HEK293 (cell line): ENCODE data around the gene APOB.

ENCODE experiments used
- CTCF ChIA-PET: fragments of 350-600 bp; formaldehyde crosslinking; extraction: SDS; loops from one replicate; lab custom pipeline; 2021; ENCODE audit warnings: antibody characterized with exemption; lab: Yijun Ruan, JAX
- POLR2A ChIA-PET: fragments of 300-600 bp; formaldehyde crosslinking; extraction: SDS; loops from one replicate; lab custom pipeline; 2020; ENCODE audit warnings: antibody characterized with exemption, inconsistent platforms; lab: Yijun Ruan, JAX
- H3K27ac ChIP-seq: fragments of 200-500 bp; sonication (Bioruptor generic); 2 replicates; pipeline ENCODE4 v1.5.1; 2014; ENCODE audit warnings: low read depth, low read length, control low read depth, inconsistent platforms; ENCODE audit errors: extremely low read depth
- H3K36me3 ChIP-seq, 2 experiments: fragments of 200-500 bp in 1 of 2; sonication (Bioruptor generic) in 1 of 2; 1 replicate in 1 of 2; 2 replicates in 1 of 2; pipeline ENCODE4 v1.5.1; 2014 to 2017; ENCODE audit warnings: inconsistent platforms in 2 of 2, low read length in 2 of 2; ENCODE audit not compliant: control insufficient read depth in 2 of 2, insufficient read depth in 1 of 2
- H3K4me1 ChIP-seq: fragments of 200-500 bp; sonication (Bioruptor generic); 2 replicates; pipeline ENCODE4 v1.5.1; 2014; ENCODE audit warnings: mild to moderate bottlenecking, low read length, inconsistent platforms; ENCODE audit not compliant: control insufficient read depth, insufficient read depth
- H3K4me3 ChIP-seq: 2 replicates; pipeline ENCODE4 v1.5.1; 2011; ENCODE audit warnings: low read depth, mild to moderate bottlenecking, control low read depth, low read length, moderate library complexity
- H3K9me3 ChIP-seq: fragments of 200-500 bp; sonication (Bioruptor generic); 2 replicates; pipeline ENCODE4 v1.5.1; 2014; ENCODE audit warnings: low read depth, low read length, inconsistent platforms; ENCODE audit not compliant: control insufficient read depth, insufficient read depth
- BCL11A ChIP-seq: fragments of 450-650 bp; formaldehyde crosslinking; IDR thresholded peaks from 2 replicates; pipeline ENCODE4 v1.5.1; 2016; ENCODE audit warnings: low read depth, missing biosample characterization, missing genetic modification characterization
- BCL6B ChIP-seq: fragments of 450-650 bp; formaldehyde crosslinking; IDR thresholded peaks from 2 replicates; pipeline ENCODE4 v1.5.1; 2017; ENCODE audit warnings: missing biosample characterization, missing genetic modification characterization
- GLI2 ChIP-seq: fragments of 450-650 bp; formaldehyde crosslinking; IDR thresholded peaks from 2 replicates; pipeline ENCODE4; 2017; ENCODE audit warnings: missing biosample characterization, missing genetic modification characterization, low read depth, borderline replicate concordance
- GLI4 ChIP-seq: fragments of 450-650 bp; formaldehyde crosslinking; IDR thresholded peaks from 2 replicates; pipeline ENCODE4 v1.5.1; 2016; ENCODE audit warnings: missing biosample characterization, missing genetic modification characterization
- GLIS1 ChIP-seq: fragments of 450-650 bp; formaldehyde crosslinking; IDR thresholded peaks from 2 replicates; pipeline ENCODE4 v1.5.1; 2016; ENCODE audit warnings: missing biosample characterization, missing genetic modification characterization
- INSM2 ChIP-seq: fragments of 450-650 bp; formaldehyde crosslinking; IDR thresholded peaks from 2 replicates; pipeline ENCODE4 v1.5.1; 2016; ENCODE audit warnings: missing biosample characterization, missing genetic modification characterization
- KLF1 ChIP-seq: fragments of 450-650 bp; formaldehyde crosslinking; IDR thresholded peaks from 2 replicates; pipeline ENCODE4 v1.5.1; 2016; ENCODE audit warnings: missing biosample characterization, missing genetic modification characterization
- KLF16 ChIP-seq: fragments of 450-650 bp; formaldehyde crosslinking; IDR thresholded peaks from 2 replicates; pipeline ENCODE4 v1.5.1; 2017; ENCODE audit warnings: missing biosample characterization, missing genetic modification characterization
- RBAK ChIP-seq: fragments of 450-650 bp; formaldehyde crosslinking; IDR thresholded peaks from 2 replicates; pipeline ENCODE4 v1.5.1; 2016; ENCODE audit warnings: missing biosample characterization, missing genetic modification characterization
- YY2 ChIP-seq: fragments of 450-650 bp; formaldehyde crosslinking; IDR thresholded peaks from 2 replicates; pipeline ENCODE4 v1.5.1; 2016; ENCODE audit warnings: missing biosample characterization, missing genetic modification characterization
- ZBTB17 ChIP-seq: fragments of 450-650 bp; formaldehyde crosslinking; IDR thresholded peaks from 2 replicates; pipeline ENCODE4 v1.5.1; 2016; ENCODE audit warnings: missing biosample characterization, missing genetic modification characterization
- ZEB2 ChIP-seq: fragments of 450-650 bp; formaldehyde crosslinking; IDR thresholded peaks from 2 replicates; pipeline ENCODE4 v1.5.1; 2016; ENCODE audit warnings: missing biosample characterization, missing genetic modification characterization
- ZNF169 ChIP-seq: fragments of 450-650 bp; formaldehyde crosslinking; IDR thresholded peaks from 2 replicates; pipeline ENCODE4 v1.5.1; 2016; ENCODE audit warnings: missing biosample characterization, missing genetic modification characterization
- ZNF2 ChIP-seq: fragments of 450-650 bp; formaldehyde crosslinking; IDR thresholded peaks from 2 replicates; pipeline ENCODE4 v1.5.1; 2016; ENCODE audit warnings: missing biosample characterization, missing genetic modification characterization
- ZNF214 ChIP-seq: fragments of 450-650 bp; formaldehyde crosslinking; IDR thresholded peaks from 2 replicates; pipeline ENCODE4 v1.5.1; 2017; ENCODE audit warnings: missing biosample characterization, mild to moderate bottlenecking, missing genetic modification characterization, borderline replicate concordance
- ZNF274 ChIP-seq, 2 experiments: fragments of 200-500 bp in 1 of 2; fragments of 450-650 bp in 1 of 2; sonication (Bioruptor generic) in 1 of 2; formaldehyde crosslinking in 1 of 2; IDR thresholded peaks; 2 replicates each; pipeline versions ENCODE4 v1.5.1 to v1.6.1; 2014 to 2016; ENCODE audit warnings: borderline replicate concordance in 1 of 2, inconsistent platforms in 1 of 2, low read length in 1 of 2, missing biosample characterization in 1 of 2, missing genetic modification characterization in 1 of 2
- ZNF280C ChIP-seq: fragments of 450-650 bp; formaldehyde crosslinking; IDR thresholded peaks from 2 replicates; pipeline ENCODE4 v1.5.1; 2016; ENCODE audit warnings: missing biosample characterization, missing genetic modification characterization
- ZNF621 ChIP-seq: fragments of 450-650 bp; formaldehyde crosslinking; IDR thresholded peaks from 2 replicates; pipeline ENCODE4 v1.5.1; 2017; ENCODE audit warnings: missing biosample characterization, missing genetic modification characterization
- ZNF623 ChIP-seq: fragments of 450-650 bp; formaldehyde crosslinking; IDR thresholded peaks from 2 replicates; pipeline ENCODE4 v1.5.1; 2016; ENCODE audit warnings: missing biosample characterization, missing genetic modification characterization
- ZNF654 ChIP-seq: fragments of 450-650 bp; formaldehyde crosslinking; IDR thresholded peaks from 2 replicates; pipeline ENCODE4 v1.5.1; 2016; ENCODE audit warnings: low read depth, missing biosample characterization, missing genetic modification characterization
- ZNF658 ChIP-seq: fragments of 450-650 bp; formaldehyde crosslinking; IDR thresholded peaks from 2 replicates; pipeline ENCODE4; 2016; ENCODE audit warnings: missing biosample characterization, missing genetic modification characterization
- ZNF664 ChIP-seq: fragments of 450-650 bp; formaldehyde crosslinking; IDR thresholded peaks from 2 replicates; pipeline ENCODE4 v1.5.1; 2016; ENCODE audit warnings: missing biosample characterization, missing genetic modification characterization
- ZNF707 ChIP-seq: fragments of 450-650 bp; formaldehyde crosslinking; IDR thresholded peaks from 2 replicates; pipeline ENCODE4 v1.5.1; 2016; ENCODE audit warnings: missing biosample characterization, missing genetic modification characterization
- ZXDB ChIP-seq: fragments of 450-650 bp; formaldehyde crosslinking; IDR thresholded peaks from 2 replicates; pipeline ENCODE4 v1.5.1; 2016; ENCODE audit warnings: missing biosample characterization, missing genetic modification characterization

APOB gene

GRCh38 chr2:21023419-21024181 lies 20.3 kb downstream of the APOB start (continued):
- TF ChIP-seq ZNF280C = no peak
- no peak for TF ChIP-seq ZNF658 (tag by site-specific recombination)
- TF ChIP-seq KLF16 (tag by site-specific recombination) = no peak

- Histone ChIP-seq H3K4me1 (no peaks in the 10 kb centered on the region), H3K4me3 (no peak overlapping the region)
- POLR2A ChIA-PET = no interaction called here
- CTCF ChIA-PET = interaction anchor here (1.1 kb wide), 1 partner anchor 361 kb away, joined by 3 read pairs; no protein-coding TSS in a partner anchor
- no peak for TF ChIP-seq ZBTB17
- TF ChIP-seq, all 188 proteins: peak for 0
- no peaks in the 10 kb centered on the region for H3K9me3 ChIP-seq
- no peaks in the 10 kb centered on the region for H3K36me3 ChIP-seq
- no peak overlapping the region for H3K27ac ChIP-seq
These were observed 21.0 kb downstream of the APOB start for GRCh38 chr2:21022792-21023367.

- H3K4me1 ChIP-seq = no peaks in the 10 kb centered on the region
- no peaks in the 10 kb centered on the region for H3K36me3 ChIP-seq
- TF ChIP-seq ZNF621 = no peak
- TF ChIP-seq ZNF707 (tag by site-specific recombination) = no peak
- no peak for TF ChIP-seq ZNF623 (tag by site-specific recombination)
- TF ChIP-seq GLI4 (tag by site-specific recombination) = no peak
- TF ChIP-seq BCL6B (tag by site-specific recombination) = no peak
- no peak for TF ChIP-seq GLIS1
- TF ChIP-seq ZNF664 = no peak
- H3K4me3 ChIP-seq = no peak overlapping the region
- POLR2A ChIA-PET = no interaction called here
- H3K27ac ChIP-seq = no peak overlapping the region
- CTCF ChIA-PET = no interaction called here
- no peaks in the 10 kb centered on the region for H3K9me3 ChIP-seq
These were observed 22.4 kb downstream of the APOB start for GRCh38 chr2:21021430-21021829.

- no peaks in the 10 kb centered on the region for H3K36me3 ChIP-seq
- POLR2A ChIA-PET = no interaction called here
- CTCF ChIA-PET = no interaction called here
- H3K9me3 ChIP-seq = no peaks in the 10 kb centered on the region
- H3K4me3 ChIP-seq = no peak overlapping the region
- no peaks in the 10 kb centered on the region for H3K4me1 ChIP-seq
- H3K27ac ChIP-seq = no peak overlapping the region
- no peak for TF ChIP-seq YY2 (tag by site-specific recombination)
- no peak for TF ChIP-seq ZNF214 (tag by site-specific recombination)
- no peak for TF ChIP-seq RBAK (tag by site-specific recombination)
- no peak for TF ChIP-seq ZNF169 (tag by site-specific recombination)
- TF ChIP-seq ZBTB17 = no peak
- TF ChIP-seq KLF1 (tag by site-specific recombination) = no peak
- no peak for TF ChIP-seq ZEB2 (tag by site-specific recombination)
- no peak for TF ChIP-seq ZXDB
- no peak for TF ChIP-seq INSM2
- TF ChIP-seq BCL11A (tag by site-specific recombination) = no peak
- no peak for TF ChIP-seq GLI2 (tag by site-specific recombination)
- TF ChIP-seq ZNF2 (tag by site-specific recombination) = no peak
- no peak for TF ChIP-seq ZNF274 (IDR thresholded peaks at IDR 0.05; ENCODE audit: low read length)
- no peak for TF ChIP-seq ZNF274 (tag by site-specific recombination; IDR thresholded peaks at IDR 0.05; ENCODE audit: borderline replicate concordance)
- no peak for TF ChIP-seq ZNF654 (tag by site-specific recombination)
These were observed 23.1 kb downstream of the APOB start for GRCh38 chr2:21020668-21021288.
